ENCODE measurements around the gene SDHAF3. TPM values are rescaled to one million over a fixed set of nuclear protein-coding genes. Genes with fewer than 3 reads are reported as not detected.

Gene SDHAF3
- total RNA-seq, 1 experiment from 2014 or later = 25.0 TPM

DNA sequence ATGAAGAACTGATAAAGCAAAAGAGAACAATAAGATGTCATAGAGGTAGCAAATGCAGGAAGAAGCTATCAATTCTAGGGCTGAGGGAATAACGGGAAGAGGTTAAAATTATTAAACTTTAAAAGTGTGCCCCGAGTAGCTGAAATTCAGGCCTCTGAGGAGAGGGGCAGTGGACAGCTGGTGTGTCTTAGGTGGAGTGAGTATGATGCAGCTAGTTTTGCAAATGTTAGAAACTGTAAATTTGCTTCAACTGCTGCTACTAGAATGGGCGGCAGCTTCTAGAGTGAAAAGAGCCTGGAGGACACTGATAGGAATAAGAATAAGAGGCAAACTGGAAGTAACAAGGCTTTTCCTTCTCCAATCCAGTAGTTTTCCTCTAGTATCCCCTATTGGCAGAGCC is 87.3 kb downstream of the SDHAF3 start:
- TF ChIP-seq SP1 (IDR thresholded peaks at IDR 0.05; ENCODE audit: low read depth) (no peak), SRF (IDR thresholded peaks at IDR 0.05; ENCODE audit: low read depth) (no peak)
- Histone ChIP-seq H3K4me3 (replicated peaks in 1 of 2; ENCODE audit: low read depth in 1 of 2, low read length in 2 of 2) (no peak overlapping the region), H3K4me1 (ENCODE audit: control insufficient read depth in 1 of 2, insufficient read depth in 2 of 2, low read length in 2 of 2) (no peaks in the 10 kb centered on the region), H4K20me1 (ENCODE audit: insufficient read depth) (no peaks in the 10 kb centered on the region), H3K4me2 (ENCODE audit: low read length) (no peak overlapping the region), H3K9me3 (ENCODE audit: control insufficient read depth in 1 of 2, insufficient read depth in 1 of 2, low read depth in 1 of 2, low read length in 2 of 2) (no peaks in the 10 kb centered on the region), H3K9ac (ENCODE audit: low read length) (no peak overlapping the region), H3K27me3 (ENCODE audit: insufficient read depth, low read length) (peaks cover 18% of the 10 kb centered on the region), H3K36me3 (ENCODE audit: control insufficient read depth in 1 of 2, insufficient read depth in 2 of 2, low read length in 2 of 2) (no peaks in the 10 kb centered on the region), H3K79me2 (ENCODE audit: insufficient read depth, low read length) (no peaks in the 10 kb centered on the region), H3K27ac (ENCODE audit: low read depth, low read length) (no peak overlapping the region), H2AFZ (ENCODE audit: low read depth, low read length, poor library complexity, severe bottlenecking) (no peak overlapping the region), H3K9me2 (ENCODE audit: insufficient read depth) (no peaks in the 10 kb centered on the region)
- ChIA-PET POLR2A (no interaction called here), RAD21 (ENCODE audit: low non-redundant PET in 1 of 2, low total read pairs in 2 of 2, uncharacterized antibody in 2 of 2, unreplicated experiment in 2 of 2) (no interaction called here), CTCF (interaction anchor here (0.8 to 0.9 kb wide), 2 partner anchors 13 to 26 kb away, joined by 3 to 4 read pairs; no protein-coding TSS in a partner anchor)
- intact Hi-C loops (cut with micrococcal nuclease) = no loop called here
- BruUV-seq (replicated peaks) = no TSS peak
- no peak for ATAC-seq
- no peak for DNase-seq (ENCODE audit: low read depth, low spot score)

DNA sequence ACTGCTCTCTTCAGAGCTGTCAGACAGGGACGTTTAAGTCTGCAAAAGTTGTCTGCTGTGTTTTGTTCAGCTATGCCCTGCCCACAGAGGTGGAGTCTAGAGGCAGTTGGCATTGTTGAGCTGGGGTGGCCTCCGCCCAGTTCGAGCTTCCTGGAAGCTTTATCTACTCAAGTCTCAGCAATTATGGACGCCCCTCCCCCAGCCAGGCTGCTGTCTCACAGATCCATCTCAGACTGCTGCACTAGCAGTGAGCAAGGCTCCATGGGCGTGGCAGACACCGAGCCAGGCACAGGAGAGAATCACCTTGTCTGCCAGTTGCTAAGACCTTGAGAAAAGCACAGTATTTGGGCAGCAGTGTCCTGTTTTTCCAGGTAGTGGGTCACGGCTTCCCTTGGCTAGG is 98.1 kb downstream of the SDHAF3 start:
- Histone ChIP-seq H3K4me2 (ENCODE audit: low read length) (peak overlapping the region; percentile 9; the same call in 1 of the 2 replicates), H3K9me3 (ENCODE audit: control insufficient read depth in 1 of 2, insufficient read depth in 1 of 2, low read depth in 1 of 2, low read length in 2 of 2) (no peaks in the 10 kb centered on the region), H4K20me1 (ENCODE audit: insufficient read depth) (no peaks in the 10 kb centered on the region), H3K9me2 (ENCODE audit: insufficient read depth) (no peaks in the 10 kb centered on the region), H3K4me1 (ENCODE audit: control insufficient read depth in 1 of 2, insufficient read depth in 2 of 2, low read length in 2 of 2) (no peaks in the 10 kb centered on the region), H3K36me3 (ENCODE audit: control insufficient read depth in 1 of 2, insufficient read depth in 2 of 2, low read length in 2 of 2) (no peaks in the 10 kb centered on the region), H3K9ac (ENCODE audit: low read length) (no peak overlapping the region), H3K79me2 (ENCODE audit: insufficient read depth, low read length) (no peaks in the 10 kb centered on the region), H3K4me3 (replicated peaks in 1 of 2; ENCODE audit: low read depth in 1 of 2, low read length in 2 of 2) (no peak overlapping the region), H3K27ac (ENCODE audit: low read depth, low read length) (no peak overlapping the region), H3K27me3 (ENCODE audit: insufficient read depth, low read length) (0 out of 2 replicates have a peak, but pooled peaks cover 3% of the 10 kb centered on the region), H2AFZ (ENCODE audit: low read depth, low read length, poor library complexity, severe bottlenecking) (no peak overlapping the region)
- CTCF ChIA-PET = no interaction called here
- ATAC-seq = peak; percentile 55; the same call in 1 of the 2 replicates
- intact Hi-C loops (cut with micrococcal nuclease) = no loop called here
- RAD21 ChIA-PET (ENCODE audit: low non-redundant PET in 1 of 2, low total read pairs in 2 of 2, uncharacterized antibody in 2 of 2, unreplicated experiment in 2 of 2) = no interaction called here
- POLR2A ChIA-PET = no interaction called here
- no TSS peak for BruUV-seq (replicated peaks)
- no peak for DNase-seq (ENCODE audit: low read depth, low spot score)
- no peak for TF ChIP-seq EGR1 (IDR thresholded peaks at IDR 0.05; ENCODE audit: low read depth)
- no peak for TF ChIP-seq SRF (IDR thresholded peaks at IDR 0.05; ENCODE audit: low read depth)
- TF ChIP-seq ZFX (IDR thresholded peaks at IDR 0.05) = no peak
- TF ChIP-seq FOSL1 (IDR thresholded peaks at IDR 0.05; ENCODE audit: low read depth) = no peak
- TF ChIP-seq EZH2 (IDR thresholded peaks at IDR 0.05) = no peak
- no peak for TF ChIP-seq JUND (IDR thresholded peaks at IDR 0.05)
- TF ChIP-seq, protein P1, sequence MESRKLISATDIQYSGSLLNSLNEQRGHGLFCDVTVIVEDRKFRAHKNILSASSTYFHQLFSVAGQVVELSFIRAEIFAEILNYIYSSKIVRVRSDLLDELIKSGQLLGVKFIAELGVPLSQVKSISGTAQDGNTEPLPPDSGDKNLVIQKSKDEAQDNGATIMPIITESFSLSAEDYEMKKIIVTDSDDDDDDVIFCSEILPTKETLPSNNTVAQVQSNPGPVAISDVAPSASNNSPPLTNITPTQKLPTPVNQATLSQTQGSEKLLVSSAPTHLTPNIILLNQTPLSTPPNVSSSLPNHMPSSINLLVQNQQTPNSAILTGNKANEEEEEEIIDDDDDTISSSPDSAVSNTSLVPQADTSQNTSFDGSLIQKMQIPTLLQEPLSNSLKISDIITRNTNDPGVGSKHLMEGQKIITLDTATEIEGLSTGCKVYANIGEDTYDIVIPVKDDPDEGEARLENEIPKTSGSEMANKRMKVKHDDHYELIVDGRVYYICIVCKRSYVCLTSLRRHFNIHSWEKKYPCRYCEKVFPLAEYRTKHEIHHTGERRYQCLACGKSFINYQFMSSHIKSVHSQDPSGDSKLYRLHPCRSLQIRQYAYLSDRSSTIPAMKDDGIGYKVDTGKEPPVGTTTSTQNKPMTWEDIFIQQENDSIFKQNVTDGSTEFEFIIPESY (IDR thresholded peaks at IDR 0.05; ENCODE audit: extremely low read depth, insufficient replicate concordance, low read length) = no peak
- TF ChIP-seq, protein P2, sequence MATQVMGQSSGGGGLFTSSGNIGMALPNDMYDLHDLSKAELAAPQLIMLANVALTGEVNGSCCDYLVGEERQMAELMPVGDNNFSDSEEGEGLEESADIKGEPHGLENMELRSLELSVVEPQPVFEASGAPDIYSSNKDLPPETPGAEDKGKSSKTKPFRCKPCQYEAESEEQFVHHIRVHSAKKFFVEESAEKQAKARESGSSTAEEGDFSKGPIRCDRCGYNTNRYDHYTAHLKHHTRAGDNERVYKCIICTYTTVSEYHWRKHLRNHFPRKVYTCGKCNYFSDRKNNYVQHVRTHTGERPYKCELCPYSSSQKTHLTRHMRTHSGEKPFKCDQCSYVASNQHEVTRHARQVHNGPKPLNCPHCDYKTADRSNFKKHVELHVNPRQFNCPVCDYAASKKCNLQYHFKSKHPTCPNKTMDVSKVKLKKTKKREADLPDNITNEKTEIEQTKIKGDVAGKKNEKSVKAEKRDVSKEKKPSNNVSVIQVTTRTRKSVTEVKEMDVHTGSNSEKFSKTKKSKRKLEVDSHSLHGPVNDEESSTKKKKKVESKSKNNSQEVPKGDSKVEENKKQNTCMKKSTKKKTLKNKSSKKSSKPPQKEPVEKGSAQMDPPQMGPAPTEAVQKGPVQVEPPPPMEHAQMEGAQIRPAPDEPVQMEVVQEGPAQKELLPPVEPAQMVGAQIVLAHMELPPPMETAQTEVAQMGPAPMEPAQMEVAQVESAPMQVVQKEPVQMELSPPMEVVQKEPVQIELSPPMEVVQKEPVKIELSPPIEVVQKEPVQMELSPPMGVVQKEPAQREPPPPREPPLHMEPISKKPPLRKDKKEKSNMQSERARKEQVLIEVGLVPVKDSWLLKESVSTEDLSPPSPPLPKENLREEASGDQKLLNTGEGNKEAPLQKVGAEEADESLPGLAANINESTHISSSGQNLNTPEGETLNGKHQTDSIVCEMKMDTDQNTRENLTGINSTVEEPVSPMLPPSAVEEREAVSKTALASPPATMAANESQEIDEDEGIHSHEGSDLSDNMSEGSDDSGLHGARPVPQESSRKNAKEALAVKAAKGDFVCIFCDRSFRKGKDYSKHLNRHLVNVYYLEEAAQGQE (IDR thresholded peaks at IDR 0.05; ENCODE audit: low read depth) = no peak
- no peak for TF ChIP-seq YY1 (IDR thresholded peaks at IDR 0.05; ENCODE audit: extremely low read depth, insufficient replicate concordance, low read depth, low read length)
- TF ChIP-seq POLR2AphosphoS5 (IDR thresholded peaks at IDR 0.05; ENCODE audit: low read depth, low read length) = no peak
- TF ChIP-seq, protein P3, sequence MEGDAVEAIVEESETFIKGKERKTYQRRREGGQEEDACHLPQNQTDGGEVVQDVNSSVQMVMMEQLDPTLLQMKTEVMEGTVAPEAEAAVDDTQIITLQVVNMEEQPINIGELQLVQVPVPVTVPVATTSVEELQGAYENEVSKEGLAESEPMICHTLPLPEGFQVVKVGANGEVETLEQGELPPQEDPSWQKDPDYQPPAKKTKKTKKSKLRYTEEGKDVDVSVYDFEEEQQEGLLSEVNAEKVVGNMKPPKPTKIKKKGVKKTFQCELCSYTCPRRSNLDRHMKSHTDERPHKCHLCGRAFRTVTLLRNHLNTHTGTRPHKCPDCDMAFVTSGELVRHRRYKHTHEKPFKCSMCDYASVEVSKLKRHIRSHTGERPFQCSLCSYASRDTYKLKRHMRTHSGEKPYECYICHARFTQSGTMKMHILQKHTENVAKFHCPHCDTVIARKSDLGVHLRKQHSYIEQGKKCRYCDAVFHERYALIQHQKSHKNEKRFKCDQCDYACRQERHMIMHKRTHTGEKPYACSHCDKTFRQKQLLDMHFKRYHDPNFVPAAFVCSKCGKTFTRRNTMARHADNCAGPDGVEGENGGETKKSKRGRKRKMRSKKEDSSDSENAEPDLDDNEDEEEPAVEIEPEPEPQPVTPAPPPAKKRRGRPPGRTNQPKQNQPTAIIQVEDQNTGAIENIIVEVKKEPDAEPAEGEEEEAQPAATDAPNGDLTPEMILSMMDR (IDR thresholded peaks at IDR 0.05 in 2 of 3, conservative IDR thresholded peaks at IDR 0.05 in 1 of 3; ENCODE audit: borderline replicate concordance in 1 of 3, insufficient read depth in 1 of 3, low read depth in 2 of 3, low read length in 2 of 3) = no peak
- TF ChIP-seq SP1 (IDR thresholded peaks at IDR 0.05; ENCODE audit: low read depth) = no peak
- TF ChIP-seq ELF1 (IDR thresholded peaks at IDR 0.05; ENCODE audit: borderline replicate concordance, low read depth) = no peak
- TF ChIP-seq CBX3 (IDR thresholded peaks at IDR 0.05; ENCODE audit: low read depth) = no peak

Measured in HCT116 (cell line).